PC-3 (cell line): Measurements from ENCODE around the gene STON1.

ENCODE experiments used
- CTCF ChIP-seq: fragments of 300-600 bp; sonication (generic); conservative IDR thresholded peaks from 2 replicates; pipeline ENCODE4 v1.5.1; 2017; ENCODE audit warnings: antibody characterized with exemption, low read depth, mild to moderate bottlenecking, low read length
- EZH2phosphoT487 ChIP-seq: fragments of 300-600 bp; sonication (generic); IDR thresholded peaks from 2 replicates; pipeline ENCODE4 v1.6.1; 2018; ENCODE audit warnings: mild to moderate bottlenecking, antibody characterized with exemption, low read length, borderline replicate concordance

GRCh38 chr2:48514348-48515003, 15.5 kb upstream of the STON1 start:
- no peak for TF ChIP-seq CTCF
- TF ChIP-seq EZH2phosphoT487 = no peak
